Measurements from ENCODE around the gene INA.

- TF ChIP-seq EZH2phosphoT487 (IDR thresholded peaks at IDR 0.05; ENCODE audit: low read depth): no peak
- TF ChIP-seq, protein P1, sequence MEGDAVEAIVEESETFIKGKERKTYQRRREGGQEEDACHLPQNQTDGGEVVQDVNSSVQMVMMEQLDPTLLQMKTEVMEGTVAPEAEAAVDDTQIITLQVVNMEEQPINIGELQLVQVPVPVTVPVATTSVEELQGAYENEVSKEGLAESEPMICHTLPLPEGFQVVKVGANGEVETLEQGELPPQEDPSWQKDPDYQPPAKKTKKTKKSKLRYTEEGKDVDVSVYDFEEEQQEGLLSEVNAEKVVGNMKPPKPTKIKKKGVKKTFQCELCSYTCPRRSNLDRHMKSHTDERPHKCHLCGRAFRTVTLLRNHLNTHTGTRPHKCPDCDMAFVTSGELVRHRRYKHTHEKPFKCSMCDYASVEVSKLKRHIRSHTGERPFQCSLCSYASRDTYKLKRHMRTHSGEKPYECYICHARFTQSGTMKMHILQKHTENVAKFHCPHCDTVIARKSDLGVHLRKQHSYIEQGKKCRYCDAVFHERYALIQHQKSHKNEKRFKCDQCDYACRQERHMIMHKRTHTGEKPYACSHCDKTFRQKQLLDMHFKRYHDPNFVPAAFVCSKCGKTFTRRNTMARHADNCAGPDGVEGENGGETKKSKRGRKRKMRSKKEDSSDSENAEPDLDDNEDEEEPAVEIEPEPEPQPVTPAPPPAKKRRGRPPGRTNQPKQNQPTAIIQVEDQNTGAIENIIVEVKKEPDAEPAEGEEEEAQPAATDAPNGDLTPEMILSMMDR (IDR thresholded peaks at IDR 0.05; ENCODE audit: low read depth, low read length): no peak
Observed at GRCh38 chr10:103227416-103227815, 49.5 kb upstream of the INA start.
